BE2C (cell line): ENCODE data around the gene WDR89.
"Not testable (repeated sequence)": the region's sequence is repeated elsewhere in the genome, so short reads cannot be mapped to it uniquely, and the experiment has no call there.

ENCODE experiments used
- DNase-seq: peaks from one replicate; pipeline ENCODE4 v3.0.0-alpha.2; 2020
- H3K27me3 ChIP-seq: fragments of 250-450 bp; sonication (Bioruptor Pico); 2 replicates; pipeline ENCODE4 v1.5.1; 2020; ENCODE audit warnings: mild to moderate bottlenecking
- H3K36me3 ChIP-seq: fragments of 250-450 bp; sonication (Bioruptor Pico); 2 replicates; pipeline ENCODE4 v1.5.1; 2020; ENCODE audit warnings: mild to moderate bottlenecking
- H3K4me1 ChIP-seq: fragments of 250-450 bp; sonication (Bioruptor Pico); 2 replicates; pipeline ENCODE4 v1.5.1; 2020
- H3K4me3 ChIP-seq: 2 replicates; pipeline ENCODE4 v1.5.1; 2011; ENCODE audit warnings: low read depth, low read length
- H3K9me3 ChIP-seq: fragments of 250-450 bp; sonication (Bioruptor Pico); 2 replicates; pipeline ENCODE4 v1.5.1; 2020
- CTCF ChIP-seq: IDR thresholded peaks from 2 replicates; pipeline ENCODE4 v1.5.1; 2012; ENCODE audit warnings: mild to moderate bottlenecking, low read depth, low read length

The WDR89 gene

DNA sequence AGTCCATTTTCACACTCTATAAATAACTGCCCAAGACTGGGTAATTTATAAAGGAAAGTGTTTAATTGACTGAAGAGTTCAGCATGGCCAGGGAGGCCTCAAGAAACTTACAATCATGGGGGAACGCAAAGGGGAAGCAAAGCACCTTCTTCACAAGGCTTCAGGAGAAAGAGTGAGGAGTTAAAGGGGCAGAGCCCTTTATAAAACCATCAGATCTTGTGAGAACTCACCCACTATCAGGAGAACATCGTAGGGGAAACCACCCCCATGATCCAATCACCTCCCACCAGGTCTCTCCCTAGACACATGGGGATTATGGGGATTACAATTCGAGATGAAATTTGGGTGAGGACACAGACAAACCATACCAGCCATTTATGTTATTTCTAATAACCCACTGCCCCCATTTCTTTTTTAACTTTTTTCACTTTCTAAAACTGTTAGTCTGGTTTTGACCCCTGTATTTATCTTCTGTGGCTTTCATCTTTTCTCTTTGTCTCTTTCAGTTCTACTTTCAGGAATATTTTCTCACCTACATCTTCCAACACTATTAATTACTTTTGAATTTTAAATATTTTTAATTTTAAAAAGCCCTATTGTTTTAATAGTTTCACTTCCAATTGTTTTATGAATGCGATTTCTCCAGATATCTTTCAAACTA is 44.5 kb downstream of the WDR89 start:
- Histone ChIP-seq H3K4me1 (no peaks in the 10 kb centered on the region), H3K36me3 (peaks cover 12% of the 10 kb centered on the region), H3K4me3 (no peak overlapping the region), H3K27me3 (no peaks in the 10 kb centered on the region), H3K9me3 (0 out of 2 replicates have a peak, but pooled peaks cover 5% of the 10 kb centered on the region)
- DNase-seq: no peak
- TF ChIP-seq CTCF: no peak

GRCh38 chr14:63594455-63595372 is 47.0 kb downstream of the WDR89 start:
- no peak for DNase-seq
- TF ChIP-seq CTCF: no peak
- 0 out of 2 replicates have a peak, but pooled peaks cover 5% of the 10 kb centered on the region for H3K9me3 ChIP-seq
- peaks cover 9% of the 10 kb centered on the region for H3K36me3 ChIP-seq
- no peaks in the 10 kb centered on the region for H3K4me1 ChIP-seq
- H3K27me3 ChIP-seq: no peaks in the 10 kb centered on the region
- H3K4me3 ChIP-seq: no peak overlapping the region

DNA sequence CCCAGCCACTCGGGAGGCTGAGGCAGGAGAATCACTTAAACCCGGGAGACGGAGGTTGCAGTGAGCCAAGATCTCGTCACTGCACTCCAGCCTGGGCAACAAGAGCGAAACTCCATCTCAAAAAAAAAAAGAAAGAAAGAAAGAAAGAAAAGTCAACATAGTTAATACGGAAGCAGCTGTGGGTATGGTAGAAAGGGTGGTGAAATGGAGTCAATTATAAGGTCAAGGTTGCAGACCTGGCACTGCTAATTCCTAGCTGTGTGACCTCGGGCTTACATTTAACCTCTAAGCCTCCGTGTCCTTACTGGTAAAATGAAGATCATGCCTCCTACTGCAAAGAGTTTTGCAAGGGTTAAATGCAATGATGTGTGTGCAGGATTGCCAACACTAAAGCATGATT is 58.6 kb downstream of the WDR89 start:
- DNase-seq, H3K4me1 ChIP-seq, H3K36me3 ChIP-seq, H3K9me3 ChIP-seq, H3K27me3 ChIP-seq, H3K4me3 ChIP-seq: not testable (repeated sequence)

GRCh38 chr14:63581491-63581890 is 60.2 kb downstream of the WDR89 start:
- TF ChIP-seq CTCF: no peak
- Histone ChIP-seq H3K4me1 (no peaks in the 10 kb centered on the region), H3K4me3 (no peak overlapping the region), H3K36me3 (no peaks in the 10 kb centered on the region), H3K9me3 (no peaks in the 10 kb centered on the region), H3K27me3 (no peaks in the 10 kb centered on the region)
- DNase-seq: no peak

- Histone ChIP-seq H3K27me3 (no peaks in the 10 kb centered on the region), H3K36me3 (no peaks in the 10 kb centered on the region), H3K9me3 (no peaks in the 10 kb centered on the region), H3K4me3 (no peak overlapping the region), H3K4me1 (no peaks in the 10 kb centered on the region)
- TF ChIP-seq CTCF: no peak
- DNase-seq: no peak
Measured at GRCh38 chr14:63578300-63578699, 63.4 kb downstream of the WDR89 start.

DNA sequence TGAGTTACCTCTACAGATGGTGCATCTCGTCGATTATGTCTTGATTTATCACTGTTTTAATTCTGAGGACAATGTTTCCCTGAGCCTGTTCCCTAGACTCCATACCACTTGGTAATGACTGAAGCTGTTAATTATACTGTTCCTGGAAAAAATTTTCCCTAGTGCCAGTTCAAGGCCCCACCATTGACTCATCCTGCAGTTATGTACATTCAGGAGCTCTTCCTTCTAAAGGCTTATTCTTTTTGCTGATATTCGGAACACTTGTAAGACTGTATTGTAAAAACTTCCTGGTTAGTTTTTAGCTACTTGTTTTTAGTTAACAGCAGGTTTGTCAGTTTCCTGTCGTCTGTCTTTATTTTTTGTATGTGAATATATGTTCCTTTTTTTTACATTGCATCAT is 68.1 kb downstream of the WDR89 start:
- Histone ChIP-seq H3K4me3 (no peak overlapping the region), H3K27me3 (no peaks in the 10 kb centered on the region), H3K4me1 (no peaks in the 10 kb centered on the region), H3K36me3 (no peaks in the 10 kb centered on the region), H3K9me3 (no peaks in the 10 kb centered on the region)
- no peak for TF ChIP-seq CTCF
- no peak for DNase-seq
